ENCODE measurements around the gene RAI14.

- TF ChIP-seq CTCF (conservative IDR thresholded peaks at IDR 0.05): no peak
- no peak for TF ChIP-seq ZFX (IDR thresholded peaks at IDR 0.05)
Measured at GRCh38 chr5:34789639-34790038, 133.5 kb downstream of the RAI14 start.

All from C4-2B (cell line).